Esophagus muscularis mucosa (tissue), 4 donors: ENCODE data around the gene ZNF208. TPM values are rescaled to one million over a fixed set of nuclear protein-coding genes. Genes with fewer than 3 reads are reported as not detected.

Source experiments
- DNase-seq: peaks from one replicate; pipeline ENCODE4 v3.0.0-alpha.2; 2017; ENCODE audit errors: extremely low spot score
- H3K27ac ChIP-seq, 4 donors: fragments of 200-600 bp; sonication (generic); replicated peaks in 1 of 4; 1 replicate in 3 of 4; 2 replicates in 1 of 4; pipeline ENCODE4 v1.5.1; 2016 to 2019; ENCODE audit warnings: mild to moderate bottlenecking in 1 of 4
- H3K27me3 ChIP-seq, 4 donors: fragments of 200-600 bp; sonication (generic); one replicate each; pipeline versions ENCODE4 v1.5.1 to v1.6.0; 2016 to 2019
- H3K36me3 ChIP-seq, 4 donors: fragments of 200-600 bp; sonication (generic); one replicate each; pipeline ENCODE4 v1.5.1; 2016 to 2019
- H3K4me1 ChIP-seq, 4 donors: fragments of 200-600 bp; sonication (generic); one replicate each; pipeline ENCODE4 v1.5.1; 2016 to 2019
- H3K4me3 ChIP-seq, 4 donors: fragments of 200-600 bp; sonication (generic); 1 replicate in 2 of 4; 2 replicates in 2 of 4; pipeline ENCODE4 v1.5.1; 2016 to 2019; ENCODE audit warnings: mild to moderate bottlenecking in 4 of 4, moderate library complexity in 1 of 4
- H3K9me3 ChIP-seq, 4 donors: fragments of 200-600 bp; sonication (generic); 1 replicate in 3 of 4; 2 replicates in 1 of 4; pipeline ENCODE4 v1.5.1; 2016 to 2019
- EP300 ChIP-seq: sonication (generic); formaldehyde crosslinking; IDR thresholded peaks from one replicate; pipeline ENCODE4 v1.6.1; 2017; ENCODE audit warnings: antibody characterized with exemption
- POLR2A ChIP-seq: fragments of 450-650 bp; IDR thresholded peaks from one replicate; pipeline ENCODE4 v1.6.1; 2017; ENCODE audit warnings: antibody characterized with exemption, moderate library complexity, mild to moderate bottlenecking, low read depth
- POLR2AphosphoS5 ChIP-seq, 2 donors: sonication (generic); formaldehyde crosslinking; IDR thresholded peaks; one replicate each; pipeline ENCODE4 v1.6.1; 2017; ENCODE audit warnings: antibody characterized with exemption in 2 of 2
- WGBS: methylation state at CpG from one replicate; pipeline ENCODE4 v1.1.5; 2018; 5-methylcytosine and 5-hydroxymethylcytosine counted together
- intact Hi-C: fragments of 100-400 bp; cut with DNase I; formaldehyde crosslinking; loops from one replicate; pipeline ENCODE4 v1.15.1; 2023
- total RNA-seq, 4 donors: library from RNA; depleted of rRNA; stranded (reverse); fragments of >200 nt; gene quantifications; one replicate each; pipeline versions ENCODE4 v1.1.0 to v1.2.1, GENCODE V29; 2016
- TF ChIP-seq, protein P1 (sequence below), 3 experiments: fragments of 200-600 bp in 2 of 3; fragments of 450-650 bp in 1 of 3; sonication (generic) in 2 of 3; IDR thresholded peaks; one replicate each; pipeline ENCODE4 v1.5.1; 2017 to 2019; ENCODE audit warnings: antibody characterized with exemption in 3 of 3, mild to moderate bottlenecking in 2 of 3, moderate library complexity in 1 of 3

ZNF208 gene
- total RNA-seq, 4 donors from 2014 or later: 7.0 to 17.4 (median 11.0) TPM

DNA sequence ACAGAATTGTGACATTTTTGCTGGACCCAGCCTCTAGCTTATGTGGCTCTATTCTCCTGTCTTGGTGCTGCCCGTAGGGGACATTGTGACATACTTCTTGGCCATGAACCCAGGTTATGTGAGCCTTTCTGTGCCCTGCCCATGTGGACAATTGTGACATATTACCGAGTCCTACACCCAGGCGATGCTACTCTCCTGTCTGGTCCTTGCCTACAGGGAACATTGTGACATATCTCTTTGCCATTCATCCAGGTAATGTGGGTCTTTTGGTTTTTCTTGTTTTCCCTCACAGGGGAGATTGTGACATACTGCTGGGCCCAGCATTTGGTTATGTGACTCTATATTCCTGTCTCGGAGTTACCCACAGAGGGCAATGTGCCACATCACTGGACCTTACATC, 103.2 kb downstream of the ZNF208 start:
- no peaks in the 10 kb centered on the region for H3K36me3 ChIP-seq
- intact Hi-C loops: no loop called here
- no peak for TF ChIP-seq POLR2A
- TF ChIP-seq EP300: no peak
- TF ChIP-seq, protein P1, sequence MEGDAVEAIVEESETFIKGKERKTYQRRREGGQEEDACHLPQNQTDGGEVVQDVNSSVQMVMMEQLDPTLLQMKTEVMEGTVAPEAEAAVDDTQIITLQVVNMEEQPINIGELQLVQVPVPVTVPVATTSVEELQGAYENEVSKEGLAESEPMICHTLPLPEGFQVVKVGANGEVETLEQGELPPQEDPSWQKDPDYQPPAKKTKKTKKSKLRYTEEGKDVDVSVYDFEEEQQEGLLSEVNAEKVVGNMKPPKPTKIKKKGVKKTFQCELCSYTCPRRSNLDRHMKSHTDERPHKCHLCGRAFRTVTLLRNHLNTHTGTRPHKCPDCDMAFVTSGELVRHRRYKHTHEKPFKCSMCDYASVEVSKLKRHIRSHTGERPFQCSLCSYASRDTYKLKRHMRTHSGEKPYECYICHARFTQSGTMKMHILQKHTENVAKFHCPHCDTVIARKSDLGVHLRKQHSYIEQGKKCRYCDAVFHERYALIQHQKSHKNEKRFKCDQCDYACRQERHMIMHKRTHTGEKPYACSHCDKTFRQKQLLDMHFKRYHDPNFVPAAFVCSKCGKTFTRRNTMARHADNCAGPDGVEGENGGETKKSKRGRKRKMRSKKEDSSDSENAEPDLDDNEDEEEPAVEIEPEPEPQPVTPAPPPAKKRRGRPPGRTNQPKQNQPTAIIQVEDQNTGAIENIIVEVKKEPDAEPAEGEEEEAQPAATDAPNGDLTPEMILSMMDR (IDR thresholded peaks at IDR 0.05): no peak
- TF ChIP-seq POLR2AphosphoS5 (IDR thresholded peaks at IDR 0.05): no peak
- no peak for DNase-seq
- no peak overlapping the region for H3K4me3 ChIP-seq
- H3K4me1 ChIP-seq: no peaks in the 10 kb centered on the region
- no peak overlapping the region for H3K27ac ChIP-seq
- no peaks in the 10 kb centered on the region for H3K27me3 ChIP-seq
- WGBS: 92% methylated on average over 4 of the region's 4 CpGs
- no peaks in the 10 kb centered on the region for H3K9me3 ChIP-seq

GRCh38 chr19:21902571-21902970, 108.2 kb downstream of the ZNF208 start:
- WGBS: 87% methylated on average over 1 of the region's 1 CpG
- Histone ChIP-seq H3K4me3 (no peak overlapping the region), H3K27me3 (no peaks in the 10 kb centered on the region), H3K27ac (no peak overlapping the region), H3K9me3 (peaks cover 0 to 6% (median 0%) of the 10 kb centered on the region in 4 donors), H3K4me1 (no peaks in the 10 kb centered on the region), H3K36me3 (no peaks in the 10 kb centered on the region)
- TF ChIP-seq POLR2A: no peak
- DNase-seq: no peak
- intact Hi-C loops: no loop called here

- Histone ChIP-seq H3K27me3 (no peaks in the 10 kb centered on the region), H3K27ac (no peak overlapping the region), H3K4me1 (no peaks in the 10 kb centered on the region), H3K4me3 (no peak overlapping the region), H3K9me3 (peaks cover 0 to 6% (median 0%) of the 10 kb centered on the region in 4 donors), H3K36me3 (no peaks in the 10 kb centered on the region)
- intact Hi-C loops: no loop called here
- DNase-seq: no peak
- 91% methylated on average over 3 of the region's 3 CpGs for WGBS
- TF ChIP-seq, protein P1 (IDR thresholded peaks at IDR 0.05): no peak
- no peak for TF ChIP-seq POLR2A
- TF ChIP-seq POLR2AphosphoS5 (IDR thresholded peaks at IDR 0.05): no peak
- TF ChIP-seq EP300: no peak
These were observed 108.9 kb downstream of the ZNF208 start for GRCh38 chr19:21901861-21902260.

GRCh38 chr19:21900401-21900800, 110.3 kb downstream of the ZNF208 start:
- intact Hi-C loops: no loop called here
- Histone ChIP-seq H3K4me1 (no peaks in the 10 kb centered on the region), H3K4me3 (no peak overlapping the region), H3K27me3 (no peaks in the 10 kb centered on the region), H3K27ac (no peak overlapping the region), H3K36me3 (no peaks in the 10 kb centered on the region), H3K9me3 (peaks cover 0 to 8% (median 3%) of the 10 kb centered on the region in 4 donors)
- 100% methylated on average over 1 of the region's 1 CpG for WGBS
- DNase-seq: no peak
- TF ChIP-seq, protein P1 (IDR thresholded peaks at IDR 0.05): no peak
- TF ChIP-seq POLR2A: no peak

- WGBS: 100% methylated on average over 1 of the region's 1 CpG
- peaks cover 0 to 9% (median 0%) of the 10 kb centered on the region in 4 donors for H3K27me3 ChIP-seq
- intact Hi-C loops: no loop called here
These were observed 119.7 kb downstream of the ZNF208 start for GRCh38 chr19:21891086-21891485.

More at GRCh38 chr19:21891086-21891485, 119.7 kb downstream of the ZNF208 start:
- Histone ChIP-seq H3K4me3 (no peak overlapping the region), H3K9me3 (peaks cover 0 to 7% (median 3%) of the 10 kb centered on the region in 4 donors), H3K27ac (no peak overlapping the region), H3K4me1 (no peaks in the 10 kb centered on the region), H3K36me3 (no peaks in the 10 kb centered on the region)
- TF ChIP-seq POLR2A (no peak), EP300 (no peak), POLR2AphosphoS5 (IDR thresholded peaks at IDR 0.05) (no peak)
- TF ChIP-seq, protein P1 (IDR thresholded peaks at IDR 0.05): no peak
- no peak for DNase-seq
